Measurements from ENCODE around the gene WWOX. TPM values are rescaled to one million over a fixed set of nuclear protein-coding genes. Genes with fewer than 3 reads are reported as not detected.

WWOX gene
- total and polyA plus RNA-seq, 2 of the 13 experiments (the other 11 are each of a cell fraction or from before 2014, with no cell fraction given): 9.1 to 37.4 TPM

GRCh38 chr16:78100112-78100467, 636 bp downstream of the WWOX start (continued):
- TF ChIP-seq ZNF784 (CRISPR knock-in tag; IDR thresholded peaks at IDR 0.05; ENCODE audit: borderline replicate concordance) (no peak), ZFAT (CRISPR knock-in tag; conservative IDR thresholded peaks at IDR 0.05) (no peak), ZNF570 (CRISPR knock-in tag; IDR thresholded peaks at IDR 0.05; ENCODE audit: borderline replicate concordance) (no peak), ATF1 (CRISPR knock-in tag; IDR thresholded peaks at IDR 0.05) (no peak), NR0B2 (CRISPR knock-in tag; IDR thresholded peaks at IDR 0.05) (no peak), HNF1A (IDR thresholded peaks at IDR 0.05; ENCODE audit: low read depth) (no peak), HNF1A (CRISPR knock-in tag; IDR thresholded peaks at IDR 0.05; ENCODE audit: borderline replicate concordance) (no peak), ZFP91 (CRISPR knock-in tag; IDR thresholded peaks at IDR 0.05; ENCODE audit: borderline replicate concordance) (peak; percentile 9; the same call in 1 of the 2 replicates), FLYWCH1 (CRISPR knock-in tag; IDR thresholded peaks at IDR 0.05) (no peak), ZNF710 (CRISPR knock-in tag; IDR thresholded peaks at IDR 0.05; ENCODE audit: borderline replicate concordance) (no peak), HIVEP1 (CRISPR knock-in tag; IDR thresholded peaks at IDR 0.05) (no peak), ZFP37 (CRISPR knock-in tag; IDR thresholded peaks at IDR 0.05; ENCODE audit: borderline replicate concordance) (no peak), SRSF4 (IDR thresholded peaks at IDR 0.05; ENCODE audit: low read depth, low read length, poor library complexity, severe bottlenecking) (no peak), MYNN (CRISPR knock-in tag; IDR thresholded peaks at IDR 0.05; ENCODE audit: low read depth) (no peak), AGO2 (optimal IDR thresholded peaks at IDR 0.05; ENCODE audit: low read depth, low read length) (peak; percentile 49), MEIS2 (CRISPR knock-in tag; IDR thresholded peaks at IDR 0.05) (no peak), ARID3A (IDR thresholded peaks at IDR 0.05; ENCODE audit: low read depth, low read length) (no peak), SNAPC2 (CRISPR knock-in tag; IDR thresholded peaks at IDR 0.05) (no peak)
